NCI-H187 (cell line): Measurements from ENCODE around the gene COPS4.
"Not testable (repeated sequence)": the region's sequence is repeated elsewhere in the genome, so short reads cannot be mapped to it uniquely, and the experiment has no call there.

Source experiments
- DNase-seq, 2 experiments: peaks; one replicate each; lab custom pipeline; 2025; lab: John Stamatoyannopoulos, UW

Gene COPS4

GRCh38 chr4:83023599-83023998, 11.4 kb upstream of the COPS4 start:
- DNase-seq, result not testable (repeated sequence)

DNA sequence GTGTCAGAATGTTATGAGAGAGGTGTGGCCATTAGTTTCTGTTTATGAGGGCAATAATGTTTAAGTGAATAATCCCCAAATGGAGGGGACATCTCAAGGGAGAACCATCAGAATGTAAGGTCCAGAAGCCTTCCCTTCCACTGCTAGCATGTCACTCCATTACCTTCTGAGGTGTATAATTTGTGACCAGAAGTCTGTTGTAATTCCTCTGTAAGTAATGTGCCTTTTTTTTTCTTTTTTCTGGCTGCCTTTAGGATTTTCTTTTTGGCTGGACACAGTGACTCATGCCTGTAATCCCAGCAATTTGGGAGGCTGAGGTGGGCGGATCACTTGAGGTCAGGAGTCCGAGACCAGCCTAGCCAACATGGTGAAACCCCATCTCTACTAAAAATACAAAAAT, 10.8 kb upstream of the COPS4 start:
- no peak for DNase-seq

- peak in 1 of 2 experiments; percentile 4 for DNase-seq
Measured at GRCh38 chr4:83025563-83025962, 9.4 kb upstream of the COPS4 start.

DNA sequence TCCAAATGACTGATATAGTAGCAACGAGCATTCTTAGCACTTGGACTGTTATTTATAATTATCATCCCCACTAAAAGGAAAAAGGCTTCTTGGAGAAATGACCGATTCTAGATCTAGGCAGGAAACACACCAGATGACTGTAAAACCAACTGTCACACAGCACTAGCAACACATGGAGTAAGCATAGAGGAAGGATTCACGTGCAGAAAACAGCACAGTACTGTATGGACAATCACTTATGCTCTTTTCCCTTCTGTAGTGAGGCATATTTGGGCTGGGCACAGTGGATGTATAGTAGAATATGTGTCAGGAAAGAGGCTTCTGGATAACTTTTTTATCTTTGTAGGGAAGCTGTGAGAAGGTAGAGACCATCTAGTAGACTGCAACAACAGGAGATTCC, 6.0 kb upstream of the COPS4 start:
- DNase-seq, result no peak

- DNase-seq, result no peak
Measured at GRCh38 chr4:83029688-83030087, 5.3 kb upstream of the COPS4 start.

DNA sequence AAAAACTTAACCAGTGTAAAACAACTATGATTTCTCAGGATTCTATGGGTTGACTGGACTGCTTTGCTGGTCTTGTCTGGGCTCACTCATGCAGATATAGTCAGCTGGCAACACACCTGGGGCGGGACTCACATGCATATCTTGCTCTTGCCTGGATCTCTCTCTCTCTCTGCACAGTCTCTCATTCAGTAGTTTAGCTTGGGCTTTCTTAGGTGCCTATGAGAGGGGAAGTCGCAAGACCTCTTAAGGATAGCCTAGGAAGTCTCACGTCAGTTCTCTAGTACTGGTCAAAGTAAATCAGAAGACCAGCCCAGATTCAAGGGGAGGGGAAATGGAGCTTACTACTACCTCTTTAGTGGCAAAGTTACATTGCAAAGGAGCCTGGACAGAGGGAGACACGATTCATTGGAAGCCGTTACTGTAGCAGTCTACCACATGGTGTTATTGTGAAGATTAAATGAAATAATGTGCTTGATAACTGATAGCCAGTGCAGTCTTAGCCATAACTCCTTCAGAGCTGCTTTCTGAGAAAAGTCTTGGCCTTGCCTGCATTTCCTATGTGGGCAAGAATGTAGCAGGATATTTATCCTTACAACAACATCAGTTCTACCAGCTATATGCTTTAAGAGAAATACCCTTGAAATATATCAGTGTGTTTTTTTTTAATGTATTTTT, 2.1 kb downstream of the COPS4 start:
- DNase-seq, result no peak

DNA sequence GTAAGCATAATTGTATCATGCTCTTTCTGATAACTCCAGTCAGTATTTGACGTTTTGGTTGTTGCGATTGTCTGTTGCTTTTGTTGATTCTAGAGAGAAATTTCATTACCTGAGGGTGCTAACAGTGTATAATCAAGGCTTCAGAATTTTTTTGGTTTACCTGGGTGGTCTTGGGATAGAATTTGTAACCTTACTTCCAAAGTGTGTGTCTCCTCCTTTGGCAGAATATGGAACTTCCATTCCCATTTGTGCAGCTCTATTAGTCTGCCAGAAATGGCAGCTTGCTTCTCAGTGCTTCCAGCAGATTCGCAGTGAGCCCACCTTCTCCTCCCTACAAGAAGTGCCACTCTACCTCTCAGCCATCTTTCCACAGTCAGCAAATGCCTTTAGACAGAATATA, 5.3 kb downstream of the COPS4 start:
- no peak for DNase-seq

DNA sequence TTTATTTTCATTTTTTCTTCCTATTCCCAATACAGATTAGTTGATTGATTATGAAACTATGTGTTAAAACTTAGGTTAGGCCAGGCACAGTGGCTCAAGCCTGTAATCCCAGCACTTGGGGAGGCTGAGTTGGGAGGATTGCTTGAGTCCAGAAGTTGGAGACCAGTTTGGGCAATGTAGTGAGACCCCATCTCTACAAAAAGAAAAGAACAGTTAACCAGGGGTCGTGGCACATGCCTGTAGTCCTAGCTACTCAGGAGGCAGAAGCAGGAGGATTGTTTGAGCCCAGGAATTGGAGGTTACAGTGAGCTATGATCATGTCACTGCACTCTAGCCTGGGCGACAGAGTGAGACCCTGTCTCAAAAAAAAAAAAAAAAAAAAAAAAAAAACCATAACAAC, 8.2 kb downstream of the COPS4 start:
- not testable (repeated sequence) for DNase-seq

- no peak for DNase-seq
Measured at GRCh38 chr4:83043801-83044407, 8.9 kb downstream of the COPS4 start.

DNA sequence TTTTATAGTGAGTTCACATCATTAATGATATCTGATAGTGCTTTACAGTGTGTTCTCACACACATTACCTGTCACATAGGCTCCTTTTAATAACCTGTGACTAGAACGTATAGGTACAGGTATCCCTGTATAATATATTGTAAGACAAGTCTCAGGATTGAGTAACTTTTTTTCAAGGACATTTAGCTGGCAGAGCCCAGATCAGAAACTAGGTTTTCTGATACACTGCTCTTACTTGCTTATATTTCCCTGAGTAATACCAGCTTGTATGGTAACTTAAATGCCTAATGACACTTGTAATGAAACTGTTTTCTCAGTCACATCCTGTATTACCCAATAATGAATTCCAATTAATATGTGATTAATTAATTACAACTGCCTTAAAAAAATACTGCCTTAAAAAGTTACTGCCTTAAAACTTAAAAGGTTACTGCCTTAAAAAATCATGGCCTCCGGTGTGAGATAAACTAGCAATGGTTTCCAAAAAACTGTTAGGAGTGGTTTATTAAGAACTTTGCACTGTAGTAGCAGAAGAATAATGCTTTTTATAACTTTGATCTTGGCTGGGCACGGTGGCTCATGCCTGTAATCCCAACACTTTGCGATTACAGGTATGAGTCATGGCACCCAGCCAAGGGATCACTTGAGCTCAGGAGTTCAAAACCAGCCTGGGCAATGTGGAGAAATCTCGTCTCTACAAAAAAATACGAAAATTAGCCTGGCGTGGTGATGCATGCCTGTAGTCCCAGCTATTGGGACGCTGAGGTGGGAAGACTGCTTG, 11.9 kb downstream of the COPS4 start:
- DNase-seq, result no peak

GRCh38 chr4:83048781-83049180, 13.8 kb downstream of the COPS4 start:
- DNase-seq, result not testable (repeated sequence)

DNA sequence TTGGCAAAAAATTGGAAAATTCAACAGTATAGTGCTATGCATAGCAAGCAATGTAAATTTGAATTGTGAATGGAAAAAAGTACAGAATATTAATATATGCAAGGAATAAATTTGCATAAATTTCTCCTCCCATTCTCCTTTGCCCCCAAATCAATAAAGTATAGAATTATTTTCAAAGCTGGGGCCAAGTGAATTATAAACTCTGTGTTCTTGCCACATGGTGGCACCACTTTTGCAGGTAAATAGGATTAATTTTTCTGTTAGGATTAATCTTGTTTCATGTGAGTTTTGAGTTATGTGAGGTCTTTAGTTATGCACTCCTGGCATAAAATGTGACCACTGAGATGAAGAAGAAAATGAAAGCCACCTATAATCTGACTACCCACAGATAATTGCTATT, 19.9 kb downstream of the COPS4 start:
- no peak for DNase-seq

DNA sequence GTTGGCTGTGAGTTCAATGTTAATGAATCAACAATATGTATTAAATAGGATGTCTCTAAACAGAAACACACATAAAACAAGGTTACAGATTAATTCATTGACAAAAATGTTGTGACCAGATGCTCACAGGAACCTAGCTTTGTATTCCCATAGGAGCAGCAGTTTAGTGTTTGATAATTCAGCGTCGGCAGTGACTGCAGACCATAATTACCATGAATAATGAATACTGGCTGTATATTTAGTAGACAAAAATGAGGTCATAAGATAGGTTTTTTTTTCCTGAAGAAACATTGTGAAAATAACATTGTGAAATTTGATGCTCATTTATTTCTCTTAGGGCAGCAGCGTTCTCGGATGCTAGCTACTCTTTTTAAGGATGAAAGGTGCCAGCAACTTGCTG, 27.8 kb downstream of the COPS4 start:
- no peak for DNase-seq

DNA sequence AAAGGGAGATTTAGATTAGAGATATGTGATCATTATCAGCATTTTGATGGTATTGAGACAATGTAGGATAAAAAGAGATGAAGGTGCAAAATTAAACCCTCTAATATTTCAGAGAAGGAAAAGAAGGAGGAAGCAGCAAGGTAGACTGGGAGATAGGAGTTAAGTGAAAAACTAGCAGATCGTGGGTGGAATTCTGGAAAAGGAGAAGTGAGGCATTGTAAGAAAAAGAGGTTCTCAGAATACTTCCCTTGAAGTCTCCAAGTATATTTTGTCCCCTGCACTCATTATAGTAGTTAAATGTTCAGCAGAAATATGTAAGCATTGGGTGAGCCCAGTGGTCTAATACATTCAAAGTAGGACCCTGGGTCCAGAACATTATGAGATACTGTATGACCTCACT, 30.3 kb downstream of the COPS4 start:
- DNase-seq, result no peak

GRCh38 chr4:83067058-83067639, 32.2 kb downstream of the COPS4 start:
- DNase-seq, result no peak

- DNase-seq, result no peak
Measured at GRCh38 chr4:83071116-83071515, 36.1 kb downstream of the COPS4 start.

GRCh38 chr4:83074086-83074704, 39.2 kb downstream of the COPS4 start:
- DNase-seq, result peak in 1 of 2 experiments; percentile 35

DNA sequence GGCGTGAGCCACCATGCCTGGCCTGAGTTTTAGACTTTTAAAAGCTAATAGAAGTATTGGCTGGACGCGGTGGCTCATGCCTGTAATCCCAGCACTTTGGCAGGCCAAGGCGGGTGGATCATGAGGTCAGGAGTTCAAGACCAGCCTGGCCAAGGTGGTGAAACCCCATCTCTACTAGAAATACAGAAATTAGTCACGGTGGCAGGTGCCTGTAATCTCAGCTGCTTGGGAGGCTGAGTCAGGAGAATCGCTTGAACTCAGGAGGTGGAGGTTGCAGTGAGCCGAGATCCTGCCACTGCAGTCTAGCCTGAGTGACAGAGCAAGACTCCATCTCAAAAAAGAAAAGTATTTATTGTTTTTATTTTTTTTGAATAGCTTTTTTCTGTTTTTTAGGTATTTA, 39.8 kb downstream of the COPS4 start:
- DNase-seq, result not testable (repeated sequence)

DNA sequence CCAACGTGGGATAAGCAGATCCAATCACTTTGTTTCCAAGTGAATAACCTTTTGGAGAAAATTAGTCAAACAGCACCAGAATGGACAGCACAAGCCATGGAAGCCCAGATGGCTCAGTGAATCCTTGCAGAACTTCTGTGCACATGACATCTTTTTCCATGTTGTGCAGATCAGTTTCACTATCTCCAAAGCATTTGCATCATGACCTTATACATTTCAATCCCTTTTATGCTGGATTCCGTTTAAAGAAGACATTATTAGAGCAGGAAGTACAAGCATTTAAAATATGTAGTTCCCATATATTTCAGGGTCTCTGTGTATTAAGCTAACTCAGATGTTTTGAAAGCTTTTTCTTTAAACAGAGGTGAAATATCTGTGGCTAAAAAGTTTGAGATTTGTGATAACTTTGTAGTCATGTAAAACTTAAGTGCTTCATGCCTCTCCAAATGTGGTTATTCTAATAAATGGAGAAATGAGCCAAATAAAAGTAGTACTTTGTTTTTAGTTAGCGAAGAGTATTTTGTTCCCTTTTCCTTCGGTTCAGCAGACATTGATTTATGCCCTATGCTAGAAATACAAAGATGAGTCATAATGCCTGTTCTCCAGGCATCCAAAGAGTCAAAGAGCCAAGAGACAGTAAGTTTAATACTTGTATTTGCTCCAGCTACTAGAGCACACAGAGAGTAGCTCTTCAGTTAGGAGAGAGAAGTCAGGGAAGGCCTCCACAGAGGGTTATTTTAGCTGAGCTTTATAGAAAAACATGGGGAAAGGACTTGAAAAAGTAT, 40.5 kb downstream of the COPS4 start:
- DNase-seq, result no peak

DNA sequence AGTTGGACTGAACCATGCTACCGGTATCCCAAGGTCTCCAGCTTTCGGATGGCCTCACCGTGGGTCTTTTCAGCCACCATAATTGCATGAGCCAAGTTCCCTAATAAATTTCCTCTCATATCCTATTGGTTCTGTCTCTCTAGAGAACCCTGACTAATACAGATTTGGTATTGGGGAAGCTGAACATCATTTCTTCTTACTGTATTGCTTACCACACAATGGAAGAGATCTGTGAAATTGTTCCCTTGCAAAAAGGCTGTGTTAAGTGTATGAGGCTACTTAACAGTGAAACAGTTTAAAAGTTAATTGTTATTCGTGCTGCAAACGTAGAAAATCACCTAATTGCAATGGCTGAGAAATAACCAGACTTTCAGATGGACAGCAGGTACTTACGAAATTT, 45.6 kb downstream of the COPS4 start:
- no peak for DNase-seq

- DNase-seq, result no peak
Measured at GRCh38 chr4:83082777-83083176, 47.8 kb downstream of the COPS4 start.
